AG04450 (cell line): Measurements from ENCODE around the gene MTHFD1L. TPM values are rescaled to one million over a fixed set of nuclear protein-coding genes. Genes with fewer than 3 reads are reported as not detected.

Experiments
- CTCF ChIA-PET: fragments of 300-600, 350-600 bp; formaldehyde crosslinking; extraction: SDS; loops from one replicate; lab custom pipeline; 2022; ENCODE audit warnings: antibody characterized with exemption, inconsistent platforms; lab: Charles Lee
- POLR2A ChIA-PET: fragments of 350-600 bp; formaldehyde crosslinking; extraction: SDS; loops from one replicate; lab custom pipeline; 2021; ENCODE audit warnings: antibody characterized with exemption, inconsistent platforms; lab: Yijun Ruan, JAX
- DNase-seq: peaks from one replicate; pipeline ENCODE4 v3.0.0-alpha.2; 2011; ENCODE audit warnings: low read depth, low spot score
- H3K27ac ChIP-seq: one replicate; pipeline ENCODE4 v1.5.1; 2012; ENCODE audit warnings: low read depth, low read length, control low read depth
- H3K27me3 ChIP-seq: one replicate; pipeline ENCODE4 v1.6.0; 2012; ENCODE audit warnings: low read length; ENCODE audit not compliant: control insufficient read depth, insufficient read depth
- H3K4me3 ChIP-seq: 2 replicates; pipeline ENCODE4 v1.5.1; 2011; ENCODE audit warnings: mild to moderate bottlenecking, low read depth, low read length, control low read depth
- H3K9me3 ChIP-seq: 2 replicates; pipeline ENCODE4 v1.5.1; 2012; ENCODE audit warnings: low read length; ENCODE audit not compliant: control insufficient read depth, insufficient read depth
- polyA plus RNA-seq: library from polyadenylated mRNA; depleted of rRNA; stranded (reverse); fragments of >200 nt; gene quantifications from 2 replicates; pipeline ENCODE4 v1.2.3, GENCODE V29; 2011
- TF ChIP-seq, protein P1 (sequence below): IDR thresholded peaks from 2 replicates; pipeline ENCODE4 v1.5.1; 2011; ENCODE audit warnings: low read depth, low read length, control low read depth, inconsistent platforms

The MTHFD1L gene
- polyA plus RNA-seq, 1 experiment = 69.1 TPM

DNA sequence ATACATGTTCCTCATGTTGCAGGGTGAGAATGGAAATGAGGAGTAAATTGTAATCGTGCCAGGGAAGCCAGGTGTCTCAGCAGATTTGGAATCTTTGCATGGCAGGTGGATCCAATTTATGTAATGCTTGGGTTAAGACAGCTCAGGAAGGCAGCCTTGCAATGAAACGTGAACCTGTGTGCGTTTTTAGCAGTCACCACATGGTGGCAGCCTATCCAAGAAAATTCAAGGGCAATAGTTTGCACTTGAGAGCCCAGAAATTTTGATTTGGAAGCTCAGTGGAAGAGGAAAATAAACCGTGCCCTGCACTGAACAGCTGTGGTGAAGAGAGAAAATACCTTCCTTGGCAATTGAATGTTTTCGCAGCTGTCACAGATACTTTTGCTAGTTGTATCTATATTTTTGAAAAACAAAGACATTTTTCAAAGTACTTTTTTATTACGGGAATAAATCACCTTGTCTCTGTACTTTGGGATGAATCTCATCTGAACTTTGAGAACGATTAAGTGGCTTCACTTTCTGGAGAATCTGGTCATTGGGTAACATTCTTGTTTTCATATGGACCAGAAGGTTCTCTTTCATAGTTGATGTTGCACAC lies 26.5 kb downstream of the MTHFD1L start:
- ChIA-PET CTCF (interaction anchor here (0.6 to 10.5 kb wide), 66 partner anchors 8 to 1397 kb away, joined by 3 to 178 read pairs (median 5); no protein-coding TSS in a partner anchor), POLR2A (interaction anchor here (0.8 to 1.0 kb wide), 2 partner anchors 432 to 443 kb away, joined by 3 to 10 read pairs; no protein-coding TSS in a partner anchor)
- H3K9me3 ChIP-seq = no peaks in the 10 kb centered on the region
- no peak overlapping the region for H3K4me3 ChIP-seq
- H3K27me3 ChIP-seq = no peaks in the 10 kb centered on the region
- DNase-seq = peak; percentile 72
- no peak overlapping the region for H3K27ac ChIP-seq
- TF ChIP-seq, protein P1, sequence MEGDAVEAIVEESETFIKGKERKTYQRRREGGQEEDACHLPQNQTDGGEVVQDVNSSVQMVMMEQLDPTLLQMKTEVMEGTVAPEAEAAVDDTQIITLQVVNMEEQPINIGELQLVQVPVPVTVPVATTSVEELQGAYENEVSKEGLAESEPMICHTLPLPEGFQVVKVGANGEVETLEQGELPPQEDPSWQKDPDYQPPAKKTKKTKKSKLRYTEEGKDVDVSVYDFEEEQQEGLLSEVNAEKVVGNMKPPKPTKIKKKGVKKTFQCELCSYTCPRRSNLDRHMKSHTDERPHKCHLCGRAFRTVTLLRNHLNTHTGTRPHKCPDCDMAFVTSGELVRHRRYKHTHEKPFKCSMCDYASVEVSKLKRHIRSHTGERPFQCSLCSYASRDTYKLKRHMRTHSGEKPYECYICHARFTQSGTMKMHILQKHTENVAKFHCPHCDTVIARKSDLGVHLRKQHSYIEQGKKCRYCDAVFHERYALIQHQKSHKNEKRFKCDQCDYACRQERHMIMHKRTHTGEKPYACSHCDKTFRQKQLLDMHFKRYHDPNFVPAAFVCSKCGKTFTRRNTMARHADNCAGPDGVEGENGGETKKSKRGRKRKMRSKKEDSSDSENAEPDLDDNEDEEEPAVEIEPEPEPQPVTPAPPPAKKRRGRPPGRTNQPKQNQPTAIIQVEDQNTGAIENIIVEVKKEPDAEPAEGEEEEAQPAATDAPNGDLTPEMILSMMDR = peak; percentile 89

DNA sequence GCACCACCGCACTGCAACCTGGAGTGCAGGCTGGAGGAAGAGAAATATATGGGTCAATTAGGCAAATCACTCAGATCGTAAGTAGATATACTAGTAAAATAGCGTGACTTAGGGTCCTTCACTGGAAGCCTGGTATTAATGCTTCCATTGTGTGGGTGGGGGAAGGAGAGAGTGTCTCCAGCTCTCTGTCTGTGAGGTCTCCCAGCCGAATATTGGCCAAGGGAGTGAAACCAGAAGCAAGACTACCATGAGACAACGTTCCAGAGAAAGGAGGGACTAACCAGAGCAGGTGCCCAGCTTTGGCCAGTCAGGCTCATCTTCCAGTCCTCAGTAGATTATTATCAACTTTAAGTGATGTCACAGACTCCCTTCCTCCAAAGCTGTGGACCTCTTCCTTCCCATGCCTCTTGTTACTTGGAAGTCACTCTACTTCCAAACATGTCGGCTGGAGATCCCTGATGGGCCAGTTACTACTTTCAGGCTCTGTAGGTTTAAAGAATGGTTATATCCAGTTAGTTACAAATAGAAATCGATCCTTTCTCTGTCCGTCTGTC lies 28.8 kb downstream of the MTHFD1L start:
- DNase-seq = no peak
- H3K4me3 ChIP-seq = no peak overlapping the region
- POLR2A ChIA-PET = interaction anchor here (0.6 to 1.1 kb wide), 2 partner anchors 9 to 440 kb away, joined by 3 to 5 read pairs; no protein-coding TSS in a partner anchor
- TF ChIP-seq, protein P1 = no peak
- no peaks in the 10 kb centered on the region for H3K27me3 ChIP-seq
- no peak overlapping the region for H3K27ac ChIP-seq
- no peaks in the 10 kb centered on the region for H3K9me3 ChIP-seq
- CTCF ChIA-PET = interaction anchor here (0.5 to 10.5 kb wide), 7 partner anchors 9 to 476 kb away, joined by 3 to 178 read pairs (median 7); no protein-coding TSS in a partner anchor

GRCh38 chr6:150894935-150895552 lies 29.5 kb downstream of the MTHFD1L start:
- Histone ChIP-seq H3K27me3 (no peaks in the 10 kb centered on the region), H3K9me3 (no peaks in the 10 kb centered on the region), H3K27ac (peak overlapping the region; percentile 25), H3K4me3 (no peak overlapping the region)
- DNase-seq = no peak
- TF ChIP-seq, protein P1 = 0 out of 2 replicates have a peak, but pooled peaks have one; percentile 13
- ChIA-PET CTCF (interaction anchor here (0.5 to 10.5 kb wide), 5 partner anchors 9 to 462 kb away, joined by 4 to 178 read pairs (median 7); no protein-coding TSS in a partner anchor), POLR2A (interaction anchor here (0.6 kb wide), 2 partner anchors 18 to 440 kb away, joined by 3 to 5 read pairs; no protein-coding TSS in a partner anchor)

DNA sequence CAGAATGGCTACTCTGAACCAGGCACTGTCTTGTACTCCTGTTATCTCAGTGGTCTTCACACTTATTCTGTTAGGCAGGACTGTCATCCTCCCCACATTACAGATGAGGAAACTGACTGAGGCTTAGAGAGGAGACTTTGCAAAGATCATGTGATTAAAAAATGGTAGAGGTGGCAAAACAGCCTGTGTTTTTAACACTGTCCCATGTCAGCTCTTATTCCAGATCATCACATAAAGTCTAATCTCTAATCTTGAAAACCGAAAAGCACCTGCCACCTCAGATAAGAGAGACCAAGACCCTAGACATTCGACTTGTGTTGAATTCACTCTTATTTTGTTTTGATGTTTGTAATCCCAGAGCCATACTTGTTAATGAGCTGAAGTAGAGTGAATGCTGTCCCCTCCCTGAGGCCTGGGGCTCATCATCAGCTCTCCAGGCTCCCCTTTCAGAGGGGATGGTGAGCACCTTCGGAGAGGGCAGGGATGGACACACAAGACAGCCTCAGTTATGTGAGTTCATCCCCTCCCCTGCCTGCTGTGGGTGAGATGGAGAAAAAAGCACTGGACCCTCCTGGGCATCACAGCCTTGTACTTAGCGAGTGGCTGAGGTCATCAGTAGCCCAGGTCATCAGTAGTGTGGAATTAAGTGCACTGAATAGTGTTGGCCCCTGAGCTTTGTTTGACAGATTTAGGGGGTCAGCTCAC lies 30.6 kb downstream of the MTHFD1L start:
- POLR2A ChIA-PET = interaction anchor here (0.6 kb wide), 1 partner anchor 19 kb away, joined by 3 read pairs; no protein-coding TSS in a partner anchor
- no peaks in the 10 kb centered on the region for H3K9me3 ChIP-seq
- CTCF ChIA-PET = interaction anchor here (0.8 to 10.5 kb wide), 5 partner anchors 10 to 474 kb away, joined by 4 to 178 read pairs (median 7); no protein-coding TSS in a partner anchor
- H3K4me3 ChIP-seq = no peak overlapping the region
- DNase-seq = no peak
- no peak overlapping the region for H3K27ac ChIP-seq
- TF ChIP-seq, protein P1 = no peak
- H3K27me3 ChIP-seq = no peaks in the 10 kb centered on the region
